GM06990 (cell line): ENCODE measurements around the gene LRP1B.

ENCODE experiments used
- DNase-seq: peaks from one replicate; pipeline ENCODE4 v3.0.0-alpha.2; 2011; ENCODE audit not compliant: insufficient read length; ENCODE audit errors: extremely low read depth
- H3K27me3 ChIP-seq: replicated peaks from 2 replicates; pipeline ENCODE4 v1.6.0; 2011; ENCODE audit warnings: low read length; ENCODE audit not compliant: control insufficient read depth, insufficient read depth
- H3K36me3 ChIP-seq: 2 replicates; pipeline ENCODE4 v1.5.1; 2011; ENCODE audit warnings: low read length; ENCODE audit not compliant: control insufficient read depth, insufficient read depth
- H3K4me3 ChIP-seq: replicated peaks from 2 replicates; pipeline ENCODE4 v1.5.1; 2011; ENCODE audit warnings: low read depth, mild to moderate bottlenecking, control low read depth, low read length
- CTCF ChIP-seq: IDR thresholded peaks from 2 replicates; pipeline ENCODE4 v1.5.1; 2011; ENCODE audit warnings: low read length, control low read depth, mild to moderate bottlenecking, inconsistent platforms; ENCODE audit not compliant: insufficient read depth, poor library complexity, severe bottlenecking

Gene LRP1B

GRCh38 chr2:142112757-142113221, 18.0 kb downstream of the LRP1B start:
- DNase-seq, result no peak
- peak; percentile 4 for TF ChIP-seq CTCF
- no peaks in the 10 kb centered on the region for H3K36me3 ChIP-seq
- H3K27me3 ChIP-seq, result no peaks in the 10 kb centered on the region
- H3K4me3 ChIP-seq, result no peak overlapping the region

- Histone ChIP-seq H3K36me3 (no peaks in the 10 kb centered on the region), H3K27me3 (no peaks in the 10 kb centered on the region), H3K4me3 (no peak overlapping the region)
- no peak for DNase-seq
- TF ChIP-seq CTCF, result no peak
These were observed 26.6 kb downstream of the LRP1B start for GRCh38 chr2:142104134-142104758.

GRCh38 chr2:142100970-142101369, 29.8 kb downstream of the LRP1B start:
- Histone ChIP-seq H3K36me3 (no peaks in the 10 kb centered on the region), H3K27me3 (no peaks in the 10 kb centered on the region), H3K4me3 (no peak overlapping the region)
- no peak for DNase-seq
- TF ChIP-seq CTCF, result no peak

GRCh38 chr2:142100139-142100873, 30.5 kb downstream of the LRP1B start:
- H3K4me3 ChIP-seq, result no peak overlapping the region
- no peak for TF ChIP-seq CTCF
- no peak for DNase-seq
- H3K36me3 ChIP-seq, result no peaks in the 10 kb centered on the region
- H3K27me3 ChIP-seq, result no peaks in the 10 kb centered on the region

- no peaks in the 10 kb centered on the region for H3K27me3 ChIP-seq
- DNase-seq, result no peak
- TF ChIP-seq CTCF, result no peak
- no peak overlapping the region for H3K4me3 ChIP-seq
- no peaks in the 10 kb centered on the region for H3K36me3 ChIP-seq
These were observed 33.1 kb downstream of the LRP1B start for GRCh38 chr2:142097711-142098110.
